Chondrocyte (in vitro differentiated cells): ENCODE results near the gene ACOXL. TPM values are rescaled to one million over a fixed set of nuclear protein-coding genes. Genes with fewer than 3 reads are reported as not detected.

Experiments
- DNase-seq: peaks from one replicate; pipeline ENCODE4 v3.0.0; 2021; ENCODE audit warnings: mixed read lengths, low spot score
- H3K27ac Mint-ChIP-seq: one replicate; pipeline ENCODE4 v1.8.0; 2021; ENCODE audit warnings: mild to moderate bottlenecking, moderate library complexity, mixed read lengths; ENCODE audit not compliant: unreplicated experiment
- H3K27me3 Mint-ChIP-seq: 2 replicates; pipeline ENCODE4 v1.8.0; 2021; ENCODE audit warnings: low read depth, mixed read lengths
- H3K36me3 Mint-ChIP-seq: 2 replicates; pipeline ENCODE4 v1.8.0; 2021; ENCODE audit warnings: low read depth, mixed read lengths
- H3K4me1 Mint-ChIP-seq: 2 replicates; pipeline ENCODE4 v1.8.0; 2021; ENCODE audit warnings: low read depth, mild to moderate bottlenecking, mixed read lengths
- H3K4me3 Mint-ChIP-seq: one replicate; pipeline ENCODE4 v1.8.0; 2021; ENCODE audit warnings: mild to moderate bottlenecking, moderate library complexity, mixed read lengths; ENCODE audit not compliant: unreplicated experiment
- H3K9me3 Mint-ChIP-seq: 2 replicates; pipeline ENCODE4 v1.8.0; 2021; ENCODE audit warnings: low read depth, mixed read lengths
- CTCF ChIP-seq: fragments of 200-600 bp; sonication (generic); IDR thresholded peaks from 2 replicates; pipeline ENCODE4 v1.5.0; 2021; ENCODE audit warnings: antibody characterized with exemption, mild to moderate bottlenecking, moderate library complexity
- total RNA-seq: library from RNA; stranded (reverse); gene quantifications from 3 replicates; pipeline ENCODE4 v1.2.1, GENCODE V29; 2021

ACOXL gene
- total RNA-seq, 1 donor from 2014 or later: not detected

DNA sequence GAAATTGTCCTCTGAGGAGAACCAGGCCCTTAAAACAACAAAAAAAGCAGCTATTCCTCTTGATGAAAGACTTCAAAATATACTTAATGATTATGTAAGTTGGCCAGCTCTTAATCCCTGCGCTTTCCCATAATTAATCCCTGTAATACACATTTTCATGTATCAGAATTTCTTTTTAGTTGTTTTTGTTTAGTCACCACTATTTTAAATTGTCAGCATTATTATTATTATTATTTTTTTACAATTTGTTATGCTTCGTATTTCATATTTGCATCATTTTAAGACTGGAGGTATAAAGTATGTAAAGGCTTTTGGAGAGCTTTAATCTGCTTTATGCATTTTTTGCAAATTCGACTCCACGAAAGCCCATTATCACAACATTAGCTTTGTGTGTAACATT lies 152.9 kb downstream of the ACOXL start:
- Mint-ChIP-seq H3K4me1 (peaks cover 5% of the 10 kb centered on the region), H3K9me3 (peaks cover 3% of the 10 kb centered on the region), H3K4me3 (no peak overlapping the region), H3K27me3 (peaks cover 13% of the 10 kb centered on the region), H3K27ac (no peak overlapping the region), H3K36me3 (peaks cover 2% of the 10 kb centered on the region)
- DNase-seq: no peak
- TF ChIP-seq CTCF: no peak

DNA sequence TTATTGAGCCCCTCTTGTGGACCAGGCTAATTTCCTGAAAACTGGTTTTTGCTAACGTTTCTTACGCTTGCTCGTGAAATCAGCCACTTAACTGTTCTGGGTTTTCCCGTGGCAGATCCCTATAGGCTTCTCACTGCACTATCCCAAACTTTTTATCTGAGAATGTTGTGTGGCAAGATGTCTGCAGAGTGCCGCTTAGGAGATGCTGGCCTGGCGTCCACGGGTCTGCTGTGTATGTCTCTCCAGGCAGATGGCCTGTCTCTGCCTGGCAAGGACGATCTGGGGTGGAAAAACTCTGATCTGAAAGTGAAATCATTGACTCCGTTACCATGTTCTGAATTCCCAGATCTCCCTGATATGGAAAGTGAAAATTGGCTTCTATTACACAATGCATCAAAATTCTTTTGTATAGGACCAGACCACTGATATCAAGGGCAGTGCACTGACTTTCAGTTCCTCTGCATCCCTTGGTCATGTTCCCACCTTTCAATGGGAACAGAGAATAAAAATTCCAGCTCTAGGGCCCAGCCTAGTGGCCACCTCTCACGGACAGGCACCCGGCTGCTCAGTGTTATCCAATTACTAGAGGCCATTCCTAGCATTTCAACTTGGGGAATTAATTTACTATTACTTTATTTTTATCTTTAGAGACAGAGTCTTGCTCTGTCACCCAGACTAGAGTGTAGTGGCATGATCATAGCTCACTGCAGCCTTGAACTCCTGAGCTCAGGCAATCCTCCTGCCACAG lies 154.6 kb downstream of the ACOXL start:
- no peak overlapping the region for H3K27ac Mint-ChIP-seq
- no peak overlapping the region for H3K4me3 Mint-ChIP-seq
- H3K9me3 Mint-ChIP-seq: peaks cover 8% of the 10 kb centered on the region
- DNase-seq: no peak
- H3K4me1 Mint-ChIP-seq: peaks cover 5% of the 10 kb centered on the region
- peaks cover 2% of the 10 kb centered on the region for H3K36me3 Mint-ChIP-seq
- TF ChIP-seq CTCF: no peak
- H3K27me3 Mint-ChIP-seq: peaks cover 16% of the 10 kb centered on the region

- H3K4me1 Mint-ChIP-seq: peaks cover under 1% of the 10 kb centered on the region
- H3K27me3 Mint-ChIP-seq: peaks cover 22% of the 10 kb centered on the region
- peaks cover 8% of the 10 kb centered on the region for H3K9me3 Mint-ChIP-seq
- peaks cover 2% of the 10 kb centered on the region for H3K36me3 Mint-ChIP-seq
- no peak for DNase-seq
- no peak for TF ChIP-seq CTCF
- no peak overlapping the region for H3K27ac Mint-ChIP-seq
- no peak overlapping the region for H3K4me3 Mint-ChIP-seq
Measured at GRCh38 chr2:110888411-110888810, 156.0 kb downstream of the ACOXL start.

- no peak for DNase-seq
- no peak overlapping the region for H3K27ac Mint-ChIP-seq
- no peak overlapping the region for H3K4me3 Mint-ChIP-seq
- peaks cover 34% of the 10 kb centered on the region for H3K27me3 Mint-ChIP-seq
- H3K9me3 Mint-ChIP-seq: peaks cover 23% of the 10 kb centered on the region
- H3K36me3 Mint-ChIP-seq: peaks cover 10% of the 10 kb centered on the region
- no peaks in the 10 kb centered on the region for H3K4me1 Mint-ChIP-seq
- TF ChIP-seq CTCF: no peak
Measured at GRCh38 chr2:110891626-110892025, 159.3 kb downstream of the ACOXL start.

DNA sequence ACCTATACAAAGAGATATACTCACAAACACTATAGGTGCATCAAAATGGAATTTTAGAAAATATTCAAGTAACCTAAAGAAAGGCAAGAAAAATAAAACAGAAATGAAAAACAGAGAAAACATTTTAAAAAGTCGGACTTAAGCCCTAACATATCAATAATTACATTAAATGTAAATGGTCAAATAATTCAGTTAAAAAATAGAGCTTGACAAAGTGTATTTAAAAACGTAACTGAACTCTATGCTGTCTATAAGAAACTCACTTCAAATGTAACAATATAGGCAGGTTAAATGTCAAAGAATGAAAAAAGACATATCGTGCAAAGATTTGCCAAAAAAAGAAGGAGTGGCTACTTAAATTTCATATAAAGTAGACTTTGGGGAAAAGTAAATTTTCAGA lies 163.9 kb downstream of the ACOXL start:
- peaks cover 35% of the 10 kb centered on the region for H3K27me3 Mint-ChIP-seq
- TF ChIP-seq CTCF: no peak
- H3K4me1 Mint-ChIP-seq: no peaks in the 10 kb centered on the region
- H3K36me3 Mint-ChIP-seq: peaks cover 9% of the 10 kb centered on the region
- H3K4me3 Mint-ChIP-seq: no peak overlapping the region
- DNase-seq: no peak
- peaks cover 23% of the 10 kb centered on the region for H3K9me3 Mint-ChIP-seq
- no peak overlapping the region for H3K27ac Mint-ChIP-seq
